Bone marrow (tissue), 2 donors: Measurements from ENCODE around the gene SNX3.

ENCODE experiments used
- DNase-seq, 2 donors: peaks; one replicate each; lab custom pipeline; 2025; lab: John Stamatoyannopoulos, UW

SNX3 gene

GRCh38 chr6:108170332-108171290 lies 90.2 kb downstream of the SNX3 start:
- no peak for DNase-seq

- no peak for DNase-seq
Observed at GRCh38 chr6:108169464-108170331, 91.1 kb downstream of the SNX3 start.

- DNase-seq: no peak
Observed at GRCh38 chr6:108168501-108169463, 92.1 kb downstream of the SNX3 start.

GRCh38 chr6:108168090-108168463 lies 92.8 kb downstream of the SNX3 start:
- no peak for DNase-seq

GRCh38 chr6:108167449-108168089 lies 93.3 kb downstream of the SNX3 start:
- no peak for DNase-seq

- no peak for DNase-seq
Observed at GRCh38 chr6:108166664-108167448, 94.0 kb downstream of the SNX3 start.

- DNase-seq: no peak
Observed at GRCh38 chr6:108165714-108166663, 94.9 kb downstream of the SNX3 start, which contains the start of gene NR2E1. Gene NR2E1, plus strand, starts transcription at chr6:108166022. Its CDS starts 744 bp downstream, at chr6:108166766.

GRCh38 chr6:108164815-108165706 lies 95.8 kb downstream of the SNX3 start:
- DNase-seq: no peak

GRCh38 chr6:108164543-108164814 lies 96.4 kb downstream of the SNX3 start:
- no peak for DNase-seq

GRCh38 chr6:108163644-108164542 lies 96.9 kb downstream of the SNX3 start:
- DNase-seq: no peak

- DNase-seq: no peak
Observed at GRCh38 chr6:108163267-108163643, 97.6 kb downstream of the SNX3 start.

GRCh38 chr6:108161724-108162282 lies 99.0 kb downstream of the SNX3 start:
- no peak for DNase-seq
